IPS-18c (cell line): ENCODE results near the gene MPG.

Experiments used
- H3K4me3 ChIP-seq: 2 replicates; pipeline ENCODE4 v1.7.0; 2013; ENCODE audit warnings: low read depth, mild to moderate bottlenecking, low read length, moderate library complexity; ENCODE audit not compliant: insufficient read depth
- H3K9me3 ChIP-seq: one replicate; pipeline ENCODE4 v1.6.1; 2013; ENCODE audit warnings: mild to moderate bottlenecking, low read length, moderate library complexity; ENCODE audit not compliant: control insufficient read depth, insufficient read depth

The MPG gene

GRCh38 chr16:62283-62967 is 15.6 kb upstream of the MPG start:
- H3K9me3 ChIP-seq: no peaks in the 10 kb centered on the region

GRCh38 chr16:62968-63391 is 15.0 kb upstream of the MPG start:
- H3K9me3 ChIP-seq: no peaks in the 10 kb centered on the region
- no peak overlapping the region for H3K4me3 ChIP-seq

More at GRCh38 chr16:62283-62967, 15.6 kb upstream of the MPG start:
- no peak overlapping the region for H3K4me3 ChIP-seq

GRCh38 chr16:63466-63865 is 14.6 kb upstream of the MPG start:
- H3K4me3 ChIP-seq: no peak overlapping the region
- no peaks in the 10 kb centered on the region for H3K9me3 ChIP-seq

GRCh38 chr16:63998-64913 is 13.8 kb upstream of the MPG start:
- Histone ChIP-seq H3K9me3 (no peaks in the 10 kb centered on the region), H3K4me3 (no peak overlapping the region)

GRCh38 chr16:64914-65255 is 13.1 kb upstream of the MPG start:
- Histone ChIP-seq H3K4me3 (no peak overlapping the region), H3K9me3 (no peaks in the 10 kb centered on the region)

- Histone ChIP-seq H3K4me3 (no peak overlapping the region), H3K9me3 (no peaks in the 10 kb centered on the region)
Measured at GRCh38 chr16:65745-66144, 12.3 kb upstream of the MPG start.

- Histone ChIP-seq H3K4me3 (no peak overlapping the region), H3K9me3 (no peaks in the 10 kb centered on the region)
Measured at GRCh38 chr16:66309-67182, 11.5 kb upstream of the MPG start.

GRCh38 chr16:67183-67791 is 10.7 kb upstream of the MPG start:
- no peaks in the 10 kb centered on the region for H3K9me3 ChIP-seq
- no peak overlapping the region for H3K4me3 ChIP-seq

- no peak overlapping the region for H3K4me3 ChIP-seq
Measured at GRCh38 chr16:67884-68789, 9.9 kb upstream of the MPG start.

GRCh38 chr16:69181-69580 is 8.8 kb upstream of the MPG start:
- H3K4me3 ChIP-seq: no peak overlapping the region
- no peaks in the 10 kb centered on the region for H3K9me3 ChIP-seq

More at GRCh38 chr16:67884-68789, 9.9 kb upstream of the MPG start:
- no peaks in the 10 kb centered on the region for H3K9me3 ChIP-seq

- H3K4me3 ChIP-seq: peak overlapping the region; percentile 71
- no peaks in the 10 kb centered on the region for H3K9me3 ChIP-seq
Measured at GRCh38 chr16:71210-71539, 6.8 kb upstream of the MPG start.

- peak overlapping the region; percentile 71 for H3K4me3 ChIP-seq
- H3K9me3 ChIP-seq: no peaks in the 10 kb centered on the region
Measured at GRCh38 chr16:71540-72401, 6.3 kb upstream of the MPG start.

- no peaks in the 10 kb centered on the region for H3K9me3 ChIP-seq
- peak within 1 kb of the TSS; percentile 71 for H3K4me3 ChIP-seq
Measured at GRCh38 chr16:72561-73548, 5.2 kb upstream of the MPG start, which contains the start of gene RHBDF1. TSS of gene RHBDF1 (minus strand) at chr16:72631. CDS start at chr16:65015, 7,616 bp downstream.

GRCh38 chr16:74051-74746 is 3.8 kb upstream of the MPG start:
- H3K4me3 ChIP-seq: no peak overlapping the region
- H3K9me3 ChIP-seq: no peaks in the 10 kb centered on the region
